AG20443 (cell line): ENCODE measurements around the gene FSHR.

Experiments
- DNase-seq: peaks from one replicate; pipeline ENCODE4 v3.0.0; 2012; ENCODE audit warnings: low spot score, mixed read lengths

The FSHR gene

DNA sequence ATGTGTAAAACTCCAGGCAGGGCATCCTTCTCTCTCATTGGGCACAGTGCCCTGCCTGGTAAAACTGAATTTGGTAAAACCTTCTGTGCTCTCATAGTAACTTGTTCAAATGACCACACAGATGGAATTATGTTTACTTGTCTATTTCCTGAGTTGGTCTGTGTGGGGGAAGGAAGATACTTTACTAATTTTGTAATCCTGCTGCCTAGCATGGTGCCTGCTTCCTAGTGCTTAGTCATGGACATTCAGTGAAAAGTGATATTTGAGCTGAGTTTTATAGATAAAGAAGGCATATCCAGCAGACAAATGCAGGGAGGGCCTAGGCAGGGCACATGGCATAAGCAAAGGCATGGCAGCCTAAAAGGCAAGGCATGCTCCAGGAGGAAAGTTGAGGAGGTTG lies 199.4 kb downstream of the FSHR start:
- DNase-seq, result no peak

DNA sequence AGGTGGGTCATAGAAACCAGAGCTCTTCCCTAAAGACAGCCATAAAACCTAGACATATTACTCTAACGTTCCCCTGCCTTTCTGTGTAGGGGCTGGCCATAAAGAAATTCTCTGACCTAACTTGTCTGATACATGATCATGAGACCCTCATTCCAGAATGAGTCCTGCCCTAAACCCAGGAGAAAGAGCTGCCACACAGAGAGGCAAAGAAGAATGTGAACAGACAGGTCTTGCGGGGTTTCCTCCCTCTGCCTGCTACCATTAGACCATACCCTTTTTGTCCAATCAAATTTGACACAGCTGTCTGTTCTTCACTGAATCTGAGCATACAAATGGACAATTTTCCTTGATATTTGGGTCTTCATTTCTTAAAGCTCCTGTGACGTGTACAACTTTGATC lies 200.0 kb downstream of the FSHR start:
- DNase-seq, result no peak

DNA sequence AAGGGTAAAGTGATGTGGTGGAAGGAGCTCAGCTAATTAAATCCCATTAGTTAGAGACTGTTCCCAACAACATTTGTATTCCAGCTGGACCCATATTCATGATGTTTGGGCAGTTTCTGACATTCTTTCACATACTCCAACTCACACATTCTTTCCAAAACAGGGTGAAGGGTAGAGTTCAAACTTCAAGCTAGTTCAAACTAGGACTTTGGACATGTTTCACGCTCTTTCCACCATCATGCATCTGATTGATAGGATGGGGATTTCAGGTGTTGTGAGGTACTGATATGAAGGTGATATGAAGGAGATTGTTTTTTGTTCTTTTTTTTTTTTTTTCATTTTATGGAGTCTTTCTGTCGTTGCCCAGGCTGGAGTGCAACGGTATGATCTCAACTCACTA lies 201.7 kb downstream of the FSHR start:
- DNase-seq, result no peak

DNA sequence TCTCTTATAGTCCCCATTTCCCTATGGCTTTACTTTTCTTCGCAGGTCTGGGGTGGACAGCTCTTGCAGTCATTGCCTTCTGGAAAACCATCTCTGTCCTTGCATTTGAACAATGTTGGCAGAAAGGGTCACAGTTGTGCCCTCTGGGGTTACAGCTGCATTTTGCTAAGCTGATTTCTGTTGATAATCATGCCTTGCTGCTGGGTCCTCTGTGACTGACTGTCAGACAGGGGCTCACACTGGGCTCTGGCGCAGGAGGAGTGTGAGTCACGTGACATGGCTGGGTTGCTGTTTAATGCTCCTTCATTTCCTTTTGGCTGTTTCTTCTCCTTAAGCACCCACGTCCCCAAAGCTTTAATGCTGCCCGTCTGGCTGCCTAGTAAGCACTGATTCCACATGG lies 202.2 kb downstream of the FSHR start:
- DNase-seq, result no peak

DNA sequence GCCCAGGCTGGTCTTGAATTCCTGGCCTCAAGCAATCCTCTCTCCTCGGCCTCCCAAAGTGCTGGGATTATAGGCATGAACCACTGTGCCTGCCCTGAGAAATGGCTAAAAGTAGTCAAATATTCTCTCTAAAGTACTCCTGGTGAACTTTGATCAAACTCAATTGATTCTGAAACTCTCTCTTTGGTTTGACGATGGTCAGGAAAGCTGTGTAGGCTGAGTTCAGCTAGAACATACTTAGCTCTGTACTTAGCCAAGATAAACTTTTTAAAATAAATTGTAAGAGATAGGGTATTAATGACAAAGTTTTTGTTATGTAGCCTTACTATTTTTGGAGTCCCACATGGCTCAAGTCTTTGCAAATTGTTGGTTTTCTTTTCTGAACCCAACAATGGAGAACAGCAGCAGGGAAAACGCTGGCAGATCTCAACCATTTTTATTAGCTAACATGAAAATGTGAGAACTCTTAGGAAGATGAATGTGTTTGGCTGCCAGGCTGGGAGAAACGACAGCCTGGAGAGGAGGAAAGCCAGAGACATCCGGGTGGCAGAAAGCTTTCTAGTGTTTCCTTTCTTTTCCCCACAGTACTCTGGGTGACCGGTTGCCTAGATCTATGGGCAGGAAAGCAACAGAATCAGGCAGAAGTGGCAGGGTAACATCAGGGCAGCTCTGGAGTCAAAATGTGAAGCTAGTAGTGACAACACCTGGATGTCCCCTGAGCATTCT lies 205.8 kb downstream of the FSHR start:
- DNase-seq, result no peak

DNA sequence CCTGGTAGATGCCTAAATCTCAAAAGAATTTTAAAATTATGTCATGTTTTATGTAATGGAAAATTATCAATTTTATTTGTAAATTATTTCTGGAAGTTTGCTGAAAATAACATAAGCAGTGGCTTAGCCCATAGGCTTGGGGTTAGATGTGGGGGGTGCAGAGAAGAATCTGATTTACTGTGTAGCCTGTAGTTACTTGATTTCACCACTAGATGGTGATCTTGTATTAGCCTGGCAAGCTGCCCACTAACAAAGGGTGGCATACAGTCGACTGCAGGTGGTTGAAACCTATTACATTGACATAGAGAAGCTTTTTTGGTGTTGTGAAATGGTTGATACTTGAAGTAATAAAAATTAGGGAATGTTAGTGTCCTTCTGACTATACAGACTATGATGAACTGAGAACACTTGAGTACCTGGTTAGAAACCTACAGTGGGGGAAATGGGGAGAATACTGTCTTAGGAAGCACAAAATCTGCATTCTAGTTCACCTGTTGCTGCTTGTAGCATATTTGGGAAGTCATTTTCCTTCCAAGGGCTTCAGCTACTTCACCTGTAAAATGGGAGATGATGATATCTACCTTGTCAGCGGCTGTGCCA lies 207.8 kb downstream of the FSHR start:
- DNase-seq, result peak; percentile 74

DNA sequence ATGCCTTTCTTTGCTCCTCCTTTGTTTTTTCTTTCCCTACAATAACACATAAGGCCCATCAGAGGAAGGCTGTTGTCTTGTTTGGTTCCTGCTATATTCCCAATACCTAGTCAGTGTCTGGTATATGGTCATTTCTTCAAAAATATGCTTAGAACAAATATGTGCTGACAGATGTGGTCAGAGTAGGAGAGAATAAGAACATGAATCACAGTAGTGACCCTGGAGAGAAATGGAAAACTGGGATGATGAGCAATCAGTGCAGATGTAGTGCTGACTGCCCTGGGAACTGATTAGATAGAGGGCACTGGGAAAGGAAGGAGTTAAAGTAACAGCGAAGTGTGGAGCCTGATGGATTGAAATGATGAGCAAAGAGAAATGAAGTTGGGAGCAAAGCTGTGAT lies 209.4 kb downstream of the FSHR start:
- no peak for DNase-seq

DNA sequence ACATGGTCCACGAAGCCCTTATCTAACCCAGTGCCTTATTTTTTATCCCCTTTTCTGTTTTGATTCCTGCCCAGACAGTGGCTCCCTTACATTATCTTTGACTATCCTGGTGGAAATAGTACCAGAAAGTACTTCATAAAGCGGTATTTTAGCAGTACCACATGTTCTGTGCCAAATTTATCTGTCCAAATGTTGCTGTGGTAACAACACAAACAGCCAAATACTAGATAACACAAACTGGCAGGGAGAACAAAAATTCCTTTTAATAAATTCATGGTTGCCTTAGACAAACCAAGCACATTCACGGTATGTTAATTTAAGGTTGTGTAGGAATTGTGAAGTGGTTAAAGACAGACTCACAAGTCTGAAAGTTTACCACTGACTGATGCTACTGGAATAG lies 210.9 kb downstream of the FSHR start:
- DNase-seq, result peak; percentile 12

DNA sequence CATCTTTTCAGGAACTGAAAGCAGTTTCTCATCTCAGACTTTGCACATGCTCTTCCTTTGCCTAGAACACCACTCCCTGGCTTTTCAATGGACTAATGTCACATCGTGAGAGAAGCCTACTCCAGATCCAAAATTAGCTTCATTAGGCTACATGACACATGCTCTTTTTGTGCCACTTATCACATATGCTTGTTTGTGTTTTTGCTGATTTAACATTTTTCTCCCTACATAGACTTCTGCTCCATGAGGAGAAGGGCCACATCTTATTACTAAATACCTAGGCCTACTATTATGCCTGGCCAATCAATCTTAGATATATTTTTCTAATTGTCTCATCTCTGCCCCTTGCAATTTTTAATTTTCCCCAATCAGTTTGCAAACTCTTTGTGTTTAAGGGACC lies 212.4 kb downstream of the FSHR start:
- DNase-seq, result no peak

DNA sequence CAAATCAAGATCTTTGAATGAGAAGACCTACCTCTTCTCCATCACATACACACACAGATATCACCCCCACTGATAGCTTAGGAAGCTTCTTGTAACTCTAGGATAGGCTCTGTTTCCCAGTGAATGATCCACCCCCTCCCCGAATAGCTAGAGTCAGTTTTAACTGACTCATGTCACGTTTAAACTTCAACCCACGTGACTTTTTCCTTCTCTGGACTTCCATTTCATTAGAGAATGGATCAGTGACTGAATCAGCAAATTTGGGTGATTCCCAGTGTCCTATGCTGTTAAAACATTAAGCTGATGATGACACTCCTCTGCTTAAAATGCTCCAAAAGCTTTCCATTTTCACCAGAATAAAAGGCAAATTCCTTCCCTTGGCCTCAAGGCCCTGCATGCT lies 212.9 kb downstream of the FSHR start:
- no peak for DNase-seq

DNA sequence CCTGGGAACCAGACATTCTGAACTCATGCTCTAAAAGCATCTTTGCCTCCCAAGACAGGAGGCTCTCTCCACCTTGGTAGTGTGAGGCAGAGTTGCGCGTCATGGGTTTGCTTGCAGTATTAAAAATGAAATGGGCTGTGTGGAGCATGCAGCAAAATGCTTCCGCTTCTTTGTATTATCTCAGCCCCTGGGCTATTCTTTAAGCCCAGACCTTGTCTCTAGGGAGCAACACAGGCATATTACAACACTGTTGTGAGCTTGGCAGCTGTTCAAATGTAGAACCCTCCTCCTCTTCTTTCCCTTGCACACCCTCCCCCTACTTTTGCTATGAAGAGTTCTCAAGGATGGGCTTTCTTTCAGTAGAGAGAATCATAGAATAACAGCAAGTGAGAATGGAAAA lies 213.7 kb downstream of the FSHR start:
- DNase-seq, result no peak

DNA sequence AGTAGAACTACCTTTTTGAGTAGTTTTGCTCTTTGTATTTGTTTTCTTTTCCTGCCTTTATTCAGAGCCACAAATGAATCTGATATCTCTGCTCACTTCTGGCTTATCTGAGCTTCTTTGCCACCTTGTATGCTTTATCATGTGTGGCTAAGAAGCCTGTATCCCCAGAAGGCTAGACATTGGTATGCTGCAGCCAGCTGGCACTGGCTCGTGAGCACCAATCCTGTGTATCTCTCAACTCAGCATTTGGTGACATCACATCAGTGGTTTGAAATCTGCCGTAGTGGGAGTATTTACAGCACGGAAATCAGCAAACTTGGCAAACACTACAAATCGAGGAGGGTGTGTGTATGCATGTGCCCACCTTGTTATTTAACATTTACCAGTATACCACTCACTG lies 215.1 kb downstream of the FSHR start:
- DNase-seq, result no peak

DNA sequence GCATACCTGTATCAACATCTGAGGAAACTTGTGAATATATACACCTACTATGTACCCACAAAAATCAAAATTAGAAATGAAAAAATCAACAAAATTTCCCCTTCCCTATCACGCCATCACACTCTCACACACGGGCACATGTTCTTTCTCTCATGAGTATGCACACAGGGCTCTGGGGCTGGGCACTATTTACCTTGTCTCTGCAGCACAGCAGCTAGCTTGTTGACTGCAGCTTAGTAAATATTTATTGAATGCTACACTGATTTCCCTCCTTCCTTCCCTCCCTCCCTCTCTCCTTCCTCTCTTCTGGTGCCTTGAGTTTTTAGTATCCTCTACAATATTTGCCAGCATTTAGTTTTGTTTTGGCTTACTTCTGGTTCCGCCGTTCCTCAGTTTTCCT lies 216.1 kb downstream of the FSHR start:
- DNase-seq, result no peak

DNA sequence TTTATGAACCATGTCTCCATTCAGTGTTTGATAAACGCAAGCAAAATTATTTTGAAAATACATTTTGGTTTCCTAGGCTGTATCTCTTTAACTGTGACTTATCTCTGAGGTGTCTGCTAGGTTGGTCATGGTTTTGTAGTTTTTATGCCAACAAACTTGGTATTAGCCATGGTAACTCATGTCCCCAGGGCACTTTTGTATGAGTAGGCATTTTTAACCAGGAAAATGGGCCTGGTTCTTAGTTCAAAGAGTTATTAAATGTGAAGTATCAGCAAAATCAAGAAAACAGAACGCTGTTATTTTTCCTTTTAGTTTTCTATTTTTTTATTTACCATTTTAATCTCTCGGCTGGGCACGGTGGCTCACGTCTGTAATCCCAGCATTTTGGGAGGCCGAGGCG lies 219.5 kb downstream of the FSHR start:
- DNase-seq, result no peak

DNA sequence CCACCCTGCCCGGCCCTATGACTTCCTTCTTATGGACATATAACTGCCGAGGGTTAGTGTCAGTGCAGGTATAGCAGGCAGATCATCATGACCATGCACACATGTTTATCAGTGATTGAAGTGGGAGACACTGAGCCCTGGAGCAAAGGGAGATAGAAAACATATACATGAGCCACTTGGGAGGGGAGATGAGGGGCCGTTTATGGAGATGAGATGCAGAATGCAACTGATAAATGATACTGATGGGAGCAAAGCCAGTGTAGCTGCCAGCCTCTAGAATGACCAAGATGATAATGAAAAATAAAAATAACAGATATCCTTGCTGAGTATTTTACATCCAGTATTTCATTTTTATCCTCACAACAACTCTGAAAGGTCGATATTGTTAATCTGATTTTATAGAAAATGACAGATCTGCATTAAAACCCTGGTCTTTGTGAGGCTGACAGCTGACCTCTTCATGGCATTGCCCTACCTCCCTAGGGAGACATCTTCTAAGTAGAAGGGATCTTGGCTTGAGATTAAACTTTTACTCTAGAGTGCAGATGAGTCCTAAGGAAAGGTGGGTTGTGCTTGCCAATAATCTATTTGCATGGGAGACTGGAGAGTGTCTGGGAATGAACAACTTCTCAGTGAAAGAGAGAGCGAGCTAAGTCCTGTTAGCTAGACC lies 220.4 kb downstream of the FSHR start:
- DNase-seq, result no peak

DNA sequence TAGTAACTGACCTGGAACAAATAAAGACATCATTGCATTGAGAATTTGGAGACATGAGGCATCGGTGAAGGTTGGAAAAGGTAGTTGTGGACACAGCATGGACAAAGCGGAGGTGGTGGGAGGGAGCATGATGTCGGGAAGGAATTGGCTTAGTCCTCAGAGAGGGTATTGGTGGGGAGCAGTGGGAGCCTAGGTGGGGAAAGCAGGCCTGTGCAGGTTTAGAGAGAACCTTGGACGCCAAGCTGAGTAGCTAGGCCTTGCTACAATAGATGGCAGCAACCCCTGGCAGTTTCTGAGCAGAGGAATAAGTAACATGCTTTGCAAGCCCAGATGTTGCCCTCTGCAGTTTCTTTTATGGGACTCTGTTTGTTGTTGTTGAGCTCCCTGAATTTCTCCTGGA lies 221.6 kb downstream of the FSHR start:
- no peak for DNase-seq

DNA sequence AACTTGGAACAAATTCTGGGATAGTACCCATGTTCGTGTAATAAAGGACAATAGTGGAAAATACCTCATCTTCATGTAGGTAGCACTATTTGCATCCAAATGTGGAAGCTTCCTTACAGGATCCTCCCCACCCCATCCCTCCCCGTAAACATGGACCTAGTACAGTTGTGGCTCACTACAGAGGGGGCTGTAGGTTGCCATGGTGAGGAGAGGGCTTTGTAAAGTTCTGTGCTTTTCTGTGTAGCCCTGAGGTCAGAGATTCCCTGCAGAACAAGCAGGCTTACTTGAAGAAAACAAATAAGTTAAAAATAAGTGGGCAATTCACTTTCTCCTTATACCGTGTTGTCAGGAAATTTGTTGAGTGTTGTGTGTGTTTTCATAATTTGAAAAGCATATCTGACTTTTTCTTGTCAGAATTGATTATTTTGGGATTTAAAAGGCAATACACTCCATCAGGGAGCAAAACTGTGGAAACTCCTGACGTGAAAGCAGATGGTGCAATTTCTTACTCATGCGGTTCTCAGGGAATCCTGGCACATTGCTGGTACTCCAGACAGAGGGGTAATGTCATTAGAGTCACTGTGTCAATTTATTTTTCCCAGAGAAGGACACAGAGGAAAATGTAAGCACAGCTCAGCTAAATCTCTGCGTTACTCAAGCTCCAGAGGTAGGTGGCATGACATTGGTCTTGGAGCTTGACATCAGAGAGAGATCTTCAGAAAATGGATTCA lies 224.6 kb downstream of the FSHR start:
- DNase-seq, result no peak

DNA sequence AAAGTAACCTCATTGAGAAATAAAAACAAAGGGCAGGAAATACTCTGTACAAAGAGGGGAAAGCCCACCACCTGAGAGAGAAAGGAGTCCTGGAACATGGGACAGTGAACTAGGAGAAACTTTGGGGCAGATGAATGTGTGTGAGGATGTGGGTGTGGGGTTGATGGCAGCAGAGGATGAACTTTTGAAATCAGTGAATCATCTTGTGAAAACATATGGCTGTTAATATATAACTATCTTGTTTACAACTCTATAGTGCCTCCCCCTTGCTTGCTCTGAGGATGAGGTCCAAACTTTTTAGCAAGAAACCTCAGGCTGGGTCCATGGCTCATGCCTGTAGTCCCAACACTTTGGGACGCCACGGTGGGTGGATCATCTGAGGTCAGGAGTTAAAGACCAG lies 227.0 kb downstream of the FSHR start:
- no peak for DNase-seq

DNA sequence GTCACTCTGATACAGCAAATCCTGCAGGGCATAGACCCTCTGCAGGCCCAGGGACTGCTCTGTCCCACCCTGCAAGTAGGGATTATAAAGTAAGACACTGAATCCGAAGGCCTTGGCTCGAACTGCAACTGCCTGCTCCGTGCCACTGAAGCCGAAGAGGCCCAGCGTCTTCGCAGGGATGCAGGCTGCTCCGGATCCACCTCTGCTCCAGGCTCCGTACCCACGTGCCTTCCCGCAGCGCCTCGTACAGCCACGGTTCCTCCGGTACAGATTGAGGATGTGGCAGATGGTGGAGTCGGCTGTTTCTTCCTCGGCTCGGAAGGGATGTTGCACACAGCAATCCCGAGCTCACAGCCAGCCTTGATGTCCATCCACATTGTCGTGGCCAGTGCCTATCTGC lies 238.4 kb downstream of the FSHR start:
- no peak for DNase-seq

DNA sequence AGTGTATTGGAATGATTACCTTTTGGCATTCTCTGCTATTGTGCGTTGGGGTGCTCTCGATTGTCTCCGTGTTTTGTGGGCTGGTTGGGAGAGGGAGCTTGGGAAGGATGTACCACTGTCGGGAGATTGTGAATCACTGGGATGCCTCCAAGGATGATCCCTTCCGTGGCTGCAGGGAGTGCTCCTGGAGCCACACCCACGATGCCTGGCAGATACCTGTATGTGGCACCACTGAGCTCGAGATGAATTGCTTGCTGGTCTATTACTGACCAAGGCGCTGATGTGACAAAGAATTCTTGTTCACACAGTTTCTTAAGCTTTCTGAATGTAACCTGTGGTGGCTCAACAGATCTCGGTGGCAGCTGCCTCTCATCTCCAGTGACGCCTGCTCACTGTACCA lies 239.1 kb downstream of the FSHR start:
- no peak for DNase-seq

DNA sequence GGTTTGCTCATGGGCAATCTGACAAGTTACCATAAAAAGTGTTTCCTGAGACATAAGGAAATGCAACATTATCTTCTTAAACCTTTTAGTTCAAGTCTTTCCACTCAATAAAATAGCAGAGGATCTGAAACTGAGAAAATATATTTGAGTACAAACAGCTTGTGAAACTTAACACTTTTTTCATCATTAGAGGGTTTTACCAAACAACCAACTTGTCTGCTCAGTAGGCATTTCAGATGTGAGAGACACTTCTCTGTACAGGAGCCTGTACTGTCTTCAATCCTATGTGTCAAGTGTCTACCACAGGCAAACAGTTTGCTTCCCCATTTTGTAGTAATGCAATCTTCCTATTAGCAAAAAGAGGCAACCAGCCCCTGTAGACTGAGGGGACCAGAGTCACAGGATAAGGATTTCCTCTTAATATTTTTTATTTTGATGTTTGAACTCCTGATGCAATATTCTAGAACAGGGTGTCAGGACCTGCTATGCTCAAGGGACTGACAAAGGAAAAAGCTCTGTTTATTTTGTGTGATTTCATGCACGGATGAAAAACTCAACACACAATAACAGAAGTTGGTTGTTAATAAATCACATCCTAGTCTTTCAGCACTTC lies 239.7 kb downstream of the FSHR start:
- no peak for DNase-seq
